SK-N-MC (cell line): ENCODE measurements around the gene PLA2G4F.

Source experiments
- DNase-seq: peaks from one replicate; pipeline ENCODE4 v3.0.0-alpha.2; 2011; ENCODE audit warnings: low read depth, low spot score
- H3K27ac ChIP-seq: fragments of 200-600 bp; sonication (generic); 2 replicates; pipeline ENCODE4 v1.5.1; 2016; ENCODE audit warnings: mixed run types
- H3K36me3 ChIP-seq: fragments of 200-600 bp; sonication (generic); 2 replicates; pipeline ENCODE4 v1.6.1; 2017; ENCODE audit warnings: antibody characterized with exemption, low read length, mixed read lengths; ENCODE audit not compliant: insufficient read depth
- H3K4me3 ChIP-seq: fragments of 200-600 bp; sonication (generic); 2 replicates; pipeline ENCODE4 v1.5.1; 2016
- H3K9ac ChIP-seq: fragments of 200-600 bp; sonication (generic); 2 replicates; pipeline ENCODE4 v1.8.0; 2017; ENCODE audit warnings: mixed run types, mixed read lengths; ENCODE audit not compliant: insufficient read length
- H3K9me3 ChIP-seq: fragments of 200-600 bp; sonication (generic); 2 replicates; pipeline ENCODE4 v1.6.1; 2017; ENCODE audit warnings: low read depth, mild to moderate bottlenecking, antibody characterized with exemption, low read length, moderate library complexity, mixed read lengths
- EZH2 ChIP-seq: fragments of 200-600 bp; sonication (generic); IDR thresholded peaks from one replicate; pipeline ENCODE4 v1.6.1; 2017; ENCODE audit warnings: antibody characterized with exemption
- FOXP2 ChIP-seq: optimal IDR thresholded peaks from 2 replicates; pipeline ENCODE3; 2011; ENCODE audit warnings: mild to moderate bottlenecking, moderate library complexity; ENCODE audit not compliant: insufficient read depth; ENCODE audit errors: extremely low read length, control extremely low read depth
- POLR2AphosphoS5 ChIP-seq: IDR thresholded peaks from 2 replicates; pipeline ENCODE4 v1.6.1; 2012; ENCODE audit warnings: mild to moderate bottlenecking, low read depth, low read length, borderline replicate concordance

PLA2G4F gene

DNA sequence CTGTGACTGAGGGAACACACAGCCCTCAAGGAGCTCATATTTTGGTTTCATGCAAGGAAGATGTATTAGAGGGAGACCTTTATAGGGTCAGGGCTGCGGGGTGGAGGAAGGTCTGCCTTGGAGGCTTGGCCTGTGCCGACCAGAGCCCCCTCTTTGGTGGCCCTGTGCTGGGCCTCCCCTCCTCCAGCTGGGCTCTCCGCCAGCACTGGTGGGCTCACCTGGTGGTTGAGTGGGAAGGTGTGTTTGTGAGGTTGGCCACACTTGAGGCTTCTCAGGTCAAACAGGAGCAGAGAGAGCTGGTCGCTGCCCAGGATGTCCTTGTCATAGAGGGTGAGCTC is 2.6 kb downstream of the PLA2G4F start:
- no peak for DNase-seq
- no peaks in the 10 kb centered on the region for H3K9me3 ChIP-seq
- H3K9ac ChIP-seq: no peak overlapping the region
- H3K27ac ChIP-seq: no peak overlapping the region
- no peak overlapping the region for H3K4me3 ChIP-seq
- no peak for TF ChIP-seq FOXP2
- TF ChIP-seq EZH2: no peak
- TF ChIP-seq POLR2AphosphoS5: no peak
- H3K36me3 ChIP-seq: no peaks in the 10 kb centered on the region; the same call in 1 of the 2 replicates

- DNase-seq: no peak
- no peaks in the 10 kb centered on the region for H3K36me3 ChIP-seq
- H3K27ac ChIP-seq: no peak overlapping the region
- H3K9me3 ChIP-seq: no peaks in the 10 kb centered on the region
- H3K4me3 ChIP-seq: no peak overlapping the region
- H3K9ac ChIP-seq: no peak overlapping the region
- TF ChIP-seq EZH2: no peak
- TF ChIP-seq FOXP2: no peak
- no peak for TF ChIP-seq POLR2AphosphoS5
Measured at GRCh38 chr15:42152921-42153698, 3.3 kb downstream of the PLA2G4F start.

DNA sequence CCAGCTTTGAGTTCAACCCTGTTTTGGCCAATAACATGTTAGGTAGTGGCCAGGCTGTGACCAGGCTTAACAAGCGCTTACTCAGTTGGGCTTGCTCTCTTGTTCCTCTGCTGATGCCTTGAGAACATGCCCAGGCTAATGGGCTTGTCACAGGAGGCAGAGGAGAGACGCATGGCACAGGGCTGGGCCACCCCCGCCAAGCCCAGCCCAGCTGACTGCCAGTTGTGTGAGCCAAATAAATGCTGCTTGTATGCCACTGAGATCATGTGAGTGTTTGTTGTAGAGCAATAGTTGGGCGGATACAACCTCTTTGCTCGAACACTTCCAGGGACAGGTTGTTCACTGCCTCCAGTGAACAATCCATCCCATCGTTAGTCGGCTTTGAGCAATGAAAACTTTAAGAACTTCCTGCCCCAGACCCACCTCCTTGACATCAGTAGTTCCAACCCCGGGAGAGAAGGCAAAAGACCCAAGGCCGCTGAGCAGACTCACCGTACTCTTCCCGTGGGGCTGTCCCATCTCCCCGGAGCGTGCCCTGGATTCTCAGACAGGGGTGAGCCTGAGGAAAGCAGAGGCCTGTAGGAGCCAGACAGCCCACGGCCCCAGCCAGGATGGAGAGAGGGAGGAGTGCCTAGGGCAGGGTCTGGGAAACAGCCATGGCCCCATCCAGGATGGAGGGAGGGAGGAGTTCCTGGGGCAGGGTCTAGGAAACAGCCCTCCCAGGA is 4.1 kb downstream of the PLA2G4F start:
- no peak overlapping the region for H3K27ac ChIP-seq
- TF ChIP-seq EZH2 (no peak), POLR2AphosphoS5 (no peak), FOXP2 (no peak)
- no peak for DNase-seq
- H3K9ac ChIP-seq: no peak overlapping the region
- no peaks in the 10 kb centered on the region for H3K9me3 ChIP-seq
- no peaks in the 10 kb centered on the region for H3K36me3 ChIP-seq
- no peak overlapping the region for H3K4me3 ChIP-seq

DNA sequence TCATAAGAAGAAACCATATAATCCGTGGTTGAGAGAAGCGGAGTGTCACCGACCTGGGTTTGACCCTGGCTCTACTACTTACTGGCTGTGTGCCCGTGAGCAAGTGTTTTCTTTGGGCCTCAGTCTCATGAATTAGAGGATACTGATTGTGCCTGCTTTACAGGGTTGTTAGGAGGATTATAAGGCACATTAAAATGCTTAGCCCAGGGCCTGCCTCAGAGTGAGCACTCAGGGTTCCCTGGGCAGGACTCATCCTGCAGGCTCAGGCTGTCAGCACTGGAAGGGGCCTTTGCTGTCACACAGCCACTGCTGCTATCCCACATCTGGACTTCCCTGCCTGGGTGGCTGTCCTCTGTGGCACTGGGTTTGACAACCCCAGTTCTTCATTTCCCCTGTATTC is 4.7 kb downstream of the PLA2G4F start:
- no peaks in the 10 kb centered on the region for H3K36me3 ChIP-seq
- no peak overlapping the region for H3K9ac ChIP-seq
- TF ChIP-seq POLR2AphosphoS5 (no peak), FOXP2 (no peak), EZH2 (no peak)
- no peak overlapping the region for H3K4me3 ChIP-seq
- DNase-seq: no peak
- no peaks in the 10 kb centered on the region for H3K9me3 ChIP-seq
- H3K27ac ChIP-seq: no peak overlapping the region

DNA sequence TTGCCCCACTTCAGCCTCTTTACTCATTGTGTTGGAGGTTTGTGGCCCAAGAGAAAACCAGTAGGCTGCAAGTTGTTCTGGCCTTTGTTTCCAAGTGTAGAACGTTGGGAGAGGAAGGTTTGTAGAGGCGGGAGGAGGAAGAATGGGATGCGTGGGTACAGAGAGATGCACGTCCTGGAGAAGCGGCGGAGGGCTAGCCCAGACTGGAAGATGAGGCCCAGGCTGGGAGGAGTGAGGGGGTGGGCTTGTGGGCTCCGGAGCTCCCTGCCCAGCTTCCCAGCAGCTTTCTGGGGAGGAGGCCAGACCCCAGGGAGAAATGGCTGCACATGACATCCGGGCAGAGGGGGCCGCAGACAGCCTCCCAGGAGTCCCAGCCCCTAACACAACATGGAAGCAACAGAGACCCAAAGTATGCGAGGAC is 5.3 kb downstream of the PLA2G4F start:
- DNase-seq: no peak
- no peaks in the 10 kb centered on the region for H3K9me3 ChIP-seq
- H3K4me3 ChIP-seq: no peak overlapping the region
- no peak overlapping the region for H3K27ac ChIP-seq
- H3K36me3 ChIP-seq: no peaks in the 10 kb centered on the region
- no peak overlapping the region for H3K9ac ChIP-seq
- TF ChIP-seq EZH2: no peak
- no peak for TF ChIP-seq FOXP2
- no peak for TF ChIP-seq POLR2AphosphoS5

DNA sequence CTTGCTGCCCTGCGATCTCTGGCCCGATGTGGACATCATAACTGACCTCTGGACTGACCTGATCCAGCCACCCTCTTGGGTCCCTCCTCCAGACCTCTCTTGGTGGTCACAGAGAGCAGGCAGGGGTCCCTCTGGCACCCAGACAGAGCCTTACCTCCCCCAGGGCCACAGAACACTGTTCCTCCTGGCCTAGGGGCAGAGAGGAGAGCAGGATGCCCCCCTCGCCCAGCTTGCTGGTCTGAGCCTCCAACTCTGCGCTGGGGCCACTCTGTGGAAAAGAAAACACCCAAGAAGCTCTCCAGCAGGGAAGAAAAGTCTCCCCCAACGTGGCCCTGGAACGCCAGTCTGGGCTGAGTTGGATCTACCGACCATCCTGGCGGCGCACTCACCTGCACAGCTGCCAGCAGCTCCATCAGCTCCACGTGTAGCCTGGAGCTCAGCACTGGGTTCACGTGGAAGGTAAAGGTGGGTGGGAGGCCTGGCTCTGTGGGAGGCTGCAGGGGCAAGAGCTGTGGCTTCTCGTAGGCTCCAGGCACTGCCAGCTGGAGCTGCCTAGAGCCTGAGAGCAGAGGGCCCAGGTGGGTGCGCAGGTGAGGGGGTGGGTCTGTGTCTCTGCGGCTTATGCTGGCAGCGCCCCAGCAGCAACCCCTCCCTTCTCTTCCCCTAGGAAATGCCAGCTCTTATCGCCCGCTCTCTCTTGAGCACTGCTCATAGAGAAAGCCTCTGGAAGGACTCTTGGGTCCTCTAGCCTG is 6.0 kb downstream of the PLA2G4F start:
- DNase-seq: no peak
- Histone ChIP-seq H3K9ac (no peak overlapping the region), H3K36me3 (no peaks in the 10 kb centered on the region), H3K9me3 (no peaks in the 10 kb centered on the region), H3K27ac (no peak overlapping the region), H3K4me3 (no peak overlapping the region)
- no peak for TF ChIP-seq EZH2
- no peak for TF ChIP-seq FOXP2
- no peak for TF ChIP-seq POLR2AphosphoS5

- Histone ChIP-seq H3K27ac (no peak overlapping the region), H3K9ac (no peak overlapping the region), H3K4me3 (no peak overlapping the region), H3K9me3 (no peaks in the 10 kb centered on the region), H3K36me3 (no peaks in the 10 kb centered on the region)
- TF ChIP-seq POLR2AphosphoS5 (no peak), FOXP2 (no peak), EZH2 (no peak)
- DNase-seq: no peak
Measured at GRCh38 chr15:42149493-42150218, 6.8 kb downstream of the PLA2G4F start.
